ENCODE results near the gene SPATA2.
"Not testable (repeated sequence)": the region's sequence is repeated elsewhere in the genome, so short reads cannot be mapped to it uniquely, and the experiment has no call there.

Gene SPATA2

GRCh38 chr20:49885558-49886332 is 29.6 kb downstream of the SPATA2 start:
- DNase-seq (ENCODE audit: low read depth): no peak

DNA sequence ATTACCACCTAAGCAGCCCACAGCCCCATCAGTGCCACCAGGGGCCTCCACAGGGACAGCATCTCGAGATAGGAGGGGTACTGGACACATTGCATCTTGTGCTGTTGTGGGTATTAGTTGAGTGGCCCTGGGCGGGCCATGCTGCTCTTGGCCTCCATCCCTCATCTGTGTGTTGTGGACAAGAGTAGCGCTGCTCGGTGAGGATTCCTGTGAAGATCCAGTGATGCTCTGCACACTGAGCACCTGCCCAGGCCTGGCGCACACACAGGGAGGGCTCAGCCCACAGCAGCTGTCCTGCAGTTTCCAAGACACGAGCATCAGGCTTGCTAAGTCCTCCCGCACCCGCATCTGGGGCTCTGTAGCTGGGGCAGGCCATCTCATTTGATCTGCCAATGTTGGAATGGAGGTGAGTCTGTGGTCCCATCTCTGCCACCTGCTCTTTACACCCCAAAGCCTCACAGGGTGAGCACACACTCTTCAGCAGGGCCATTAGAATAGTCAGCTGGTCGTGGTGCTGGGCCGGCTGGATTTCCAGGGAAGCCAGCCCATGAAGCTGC is 32.0 kb downstream of the SPATA2 start:
- no peak for DNase-seq (ENCODE audit: low read depth)

DNA sequence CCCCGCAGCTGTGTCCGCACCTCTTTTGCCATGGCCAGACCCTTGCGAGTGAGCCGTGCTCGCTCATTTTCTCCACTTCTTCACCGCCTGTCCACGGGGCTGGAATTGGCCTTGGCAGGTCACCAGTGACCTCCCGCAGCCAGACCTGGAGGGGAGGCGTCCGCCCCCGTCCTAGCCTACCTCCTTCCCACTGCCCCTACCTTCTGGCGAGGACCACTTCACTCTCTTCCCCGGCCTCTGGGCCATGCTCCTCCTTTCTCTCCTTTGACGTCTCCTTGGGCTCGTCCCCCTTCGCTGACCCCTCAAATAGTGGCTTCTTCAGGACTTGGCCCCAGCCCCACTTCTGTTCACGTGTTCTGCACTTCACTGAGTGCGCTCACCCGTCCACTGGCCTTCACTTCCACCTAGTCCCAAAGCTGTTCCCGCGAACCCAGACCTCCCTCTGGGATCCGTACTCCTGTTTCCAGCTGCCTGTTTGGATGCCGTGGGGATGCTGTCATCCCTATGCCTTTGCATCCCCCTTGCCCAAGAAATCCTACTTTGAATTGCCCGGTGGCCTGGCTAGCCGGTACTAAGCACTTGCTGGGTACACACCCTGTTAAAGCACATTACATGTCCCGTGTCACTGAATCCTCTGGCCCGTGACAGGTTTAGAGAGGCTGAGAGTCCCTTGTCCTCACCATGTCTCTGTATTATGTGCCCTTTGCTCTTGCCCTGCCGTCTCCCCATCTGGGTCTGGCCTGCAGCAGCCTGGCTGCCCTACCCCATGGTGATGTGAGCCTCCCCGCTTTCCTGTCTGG is 33.0 kb downstream of the SPATA2 start:
- DNase-seq (ENCODE audit: low read depth): no peak

DNA sequence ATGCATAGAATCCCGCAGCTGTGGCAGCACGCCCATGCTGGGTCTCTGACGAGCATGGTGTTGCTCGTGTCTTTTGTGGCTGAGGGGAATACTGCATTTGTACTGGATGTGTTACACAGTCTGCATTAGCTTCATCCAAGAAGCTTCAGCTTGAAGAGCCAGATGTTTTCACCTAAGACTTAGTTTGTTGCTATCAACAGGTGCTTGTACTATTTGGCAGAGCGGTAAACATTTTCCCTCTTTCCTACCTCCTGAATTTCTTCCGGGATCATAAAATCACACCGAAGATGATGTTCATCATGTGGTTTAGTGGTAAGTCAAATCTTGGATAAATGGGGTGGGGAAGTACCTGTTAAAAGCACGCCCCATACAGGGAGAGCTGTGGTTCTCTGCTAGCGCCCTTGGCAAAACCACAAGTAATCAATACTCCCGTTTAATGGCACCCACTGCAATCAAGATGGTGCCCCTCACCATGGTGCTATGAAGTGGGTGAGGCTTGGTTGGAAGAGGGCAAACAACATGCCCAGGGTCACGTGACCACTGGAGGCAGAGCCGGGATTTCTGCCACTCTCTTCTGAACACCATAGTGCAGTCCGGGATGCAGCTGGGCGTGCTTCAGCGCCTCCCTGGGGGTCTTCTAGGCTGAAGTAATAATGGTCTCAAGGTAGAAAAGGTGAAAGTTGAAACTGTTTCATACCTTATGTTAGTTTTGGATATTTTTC is 34.4 kb downstream of the SPATA2 start:
- DNase-seq (ENCODE audit: low read depth): no peak

DNA sequence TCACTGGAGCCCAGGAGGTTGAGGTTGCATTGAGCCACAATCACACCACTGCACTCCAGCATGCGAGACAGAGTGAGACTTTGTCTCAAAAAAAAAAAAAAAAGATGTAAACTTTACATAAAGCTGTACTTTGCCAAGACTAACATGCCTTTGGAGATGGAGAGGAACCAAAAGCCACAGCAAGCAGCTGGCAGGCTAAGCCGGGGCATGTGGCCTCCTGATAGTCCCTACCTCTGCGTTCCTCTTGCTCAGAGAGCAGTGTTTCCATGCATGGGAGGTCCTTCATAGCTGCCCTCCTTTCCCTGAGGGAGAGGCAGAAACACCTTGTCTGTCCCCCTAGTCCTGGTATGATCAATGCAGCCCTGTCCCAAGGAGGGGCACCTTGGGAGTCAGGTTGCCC is 35.2 kb downstream of the SPATA2 start:
- DNase-seq (ENCODE audit: low read depth): no peak

GRCh38 chr20:49878977-49879376 is 36.4 kb downstream of the SPATA2 start:
- DNase-seq (ENCODE audit: low read depth): no peak

- DNase-seq (ENCODE audit: low read depth): no peak
These were observed 37.9 kb downstream of the SPATA2 start for GRCh38 chr20:49877386-49877921.

DNA sequence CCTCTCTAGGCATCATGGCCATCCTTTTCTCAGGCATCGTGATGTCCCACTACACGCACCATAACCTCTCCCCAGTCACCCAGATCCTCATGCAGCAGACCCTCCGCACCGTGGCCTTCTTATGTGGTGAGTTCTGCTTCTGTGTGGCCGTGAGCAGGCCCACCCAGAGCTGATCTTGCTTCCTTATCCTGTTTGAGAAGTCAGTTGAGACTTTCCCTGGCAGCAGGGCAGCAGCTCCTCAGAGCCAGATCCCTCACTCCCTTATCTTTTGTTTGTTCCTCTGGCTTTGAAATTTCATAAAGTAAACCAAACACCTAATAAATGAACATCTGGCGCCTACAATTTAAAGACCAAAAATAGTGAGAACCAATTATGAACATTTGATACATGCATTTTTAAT is 40.6 kb downstream of the SPATA2 start:
- DNase-seq (ENCODE audit: low read depth): no peak

DNA sequence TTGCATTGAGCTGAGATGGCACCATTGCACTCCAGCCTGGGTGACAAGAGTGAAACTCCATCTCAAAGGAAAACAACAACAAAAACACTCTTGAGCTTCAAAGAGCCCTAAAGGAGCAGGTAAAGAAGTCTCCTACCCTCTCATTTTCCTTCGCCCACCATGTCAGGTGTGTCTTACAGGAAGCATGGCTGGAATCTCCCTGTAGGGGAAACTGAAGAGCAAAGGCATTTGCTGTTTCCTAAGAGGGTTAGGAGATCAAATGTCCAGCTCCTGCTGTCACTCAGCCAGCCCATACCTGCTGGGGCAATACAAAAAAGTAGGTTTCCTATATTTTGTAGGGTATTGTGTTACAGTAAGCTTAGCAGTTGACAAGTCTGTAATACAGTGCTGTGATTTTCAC is 43.3 kb downstream of the SPATA2 start:
- DNase-seq (ENCODE audit: low read depth): no peak

GRCh38 chr20:49871391-49871948 is 43.9 kb downstream of the SPATA2 start:
- DNase-seq (ENCODE audit: low read depth): no peak

GRCh38 chr20:49870261-49870660 is 45.1 kb downstream of the SPATA2 start:
- DNase-seq (ENCODE audit: low read depth): no peak

DNA sequence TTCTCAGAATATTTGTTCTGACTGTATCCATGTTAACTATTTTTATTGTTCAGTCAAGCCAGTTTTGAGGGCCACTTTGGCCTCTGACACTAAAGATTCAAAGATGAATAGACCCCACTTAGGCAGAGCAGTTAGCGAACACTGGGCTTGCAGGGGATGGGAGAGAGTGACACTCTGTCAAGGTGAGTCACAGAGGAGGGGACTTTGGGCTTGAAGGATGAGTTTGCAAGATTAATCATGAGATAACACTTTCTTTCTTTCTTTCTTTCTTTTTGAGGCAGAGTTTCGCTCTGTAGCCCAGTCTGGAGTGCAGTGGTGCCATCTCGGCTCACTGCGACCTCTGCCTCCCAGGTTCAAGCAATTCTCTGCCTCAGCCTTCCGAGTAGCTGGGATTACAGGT is 46.4 kb downstream of the SPATA2 start:
- no peak for DNase-seq (ENCODE audit: low read depth)

- DNase-seq (ENCODE audit: low read depth): no peak
These were observed 46.8 kb downstream of the SPATA2 start for GRCh38 chr20:49868538-49868937.

- DNase-seq (ENCODE audit: low read depth): no peak
These were observed 47.7 kb downstream of the SPATA2 start for GRCh38 chr20:49867453-49868215.

- no peak for DNase-seq (ENCODE audit: low read depth)
These were observed 49.3 kb downstream of the SPATA2 start for GRCh38 chr20:49866051-49866450.

DNA sequence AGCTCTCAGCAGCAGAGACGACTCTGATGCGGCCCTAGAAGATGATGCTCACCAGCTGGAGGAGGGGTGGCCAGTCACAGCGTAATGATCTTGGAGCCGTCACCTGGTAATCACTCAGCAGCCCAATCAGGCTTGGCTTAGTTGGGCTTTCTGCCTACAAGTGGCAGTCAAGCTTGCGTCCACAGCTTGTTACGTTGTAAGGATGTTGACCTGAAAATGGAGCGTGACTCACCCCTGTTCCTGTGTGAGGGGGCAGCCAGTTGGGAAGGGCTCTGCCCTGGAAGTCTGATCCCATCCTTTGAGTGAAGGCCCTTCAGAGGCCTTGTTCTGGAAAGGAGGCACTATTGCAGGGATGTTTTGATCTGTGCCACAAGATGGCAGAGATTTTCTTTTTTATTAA is 49.8 kb downstream of the SPATA2 start:
- DNase-seq (ENCODE audit: low read depth): no peak

GRCh38 chr20:49863666-49864065 is 51.7 kb downstream of the SPATA2 start:
- no peak for DNase-seq (ENCODE audit: low read depth)

DNA sequence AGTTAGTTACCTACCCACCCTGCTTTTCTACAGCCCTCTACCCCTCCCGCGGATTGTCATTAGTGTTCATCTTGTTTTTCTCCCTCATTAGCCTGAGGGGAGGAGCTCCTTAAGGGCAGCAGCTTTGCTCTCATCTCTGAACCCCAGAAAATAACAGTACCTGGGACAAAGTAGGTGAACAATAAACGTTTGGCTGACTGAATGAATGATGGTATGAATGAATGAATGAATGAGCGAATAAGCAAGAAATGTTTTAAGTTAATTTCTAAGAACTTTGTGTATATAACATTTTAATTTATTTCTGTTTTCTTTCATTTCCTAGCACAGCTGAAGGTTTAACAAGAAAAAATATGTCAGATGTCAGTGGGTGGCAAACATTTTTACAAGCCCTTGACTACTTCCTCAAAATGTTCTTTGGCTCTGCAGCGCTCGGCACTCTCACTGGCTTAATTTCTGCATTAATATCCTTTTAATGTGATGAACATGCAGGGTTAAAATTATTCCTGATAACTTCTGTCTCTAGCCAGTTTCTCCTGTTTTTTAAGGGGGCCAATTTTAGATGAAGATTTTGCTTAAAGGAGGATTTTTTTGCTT is 52.6 kb downstream of the SPATA2 start:
- no peak for DNase-seq (ENCODE audit: low read depth)

DNA sequence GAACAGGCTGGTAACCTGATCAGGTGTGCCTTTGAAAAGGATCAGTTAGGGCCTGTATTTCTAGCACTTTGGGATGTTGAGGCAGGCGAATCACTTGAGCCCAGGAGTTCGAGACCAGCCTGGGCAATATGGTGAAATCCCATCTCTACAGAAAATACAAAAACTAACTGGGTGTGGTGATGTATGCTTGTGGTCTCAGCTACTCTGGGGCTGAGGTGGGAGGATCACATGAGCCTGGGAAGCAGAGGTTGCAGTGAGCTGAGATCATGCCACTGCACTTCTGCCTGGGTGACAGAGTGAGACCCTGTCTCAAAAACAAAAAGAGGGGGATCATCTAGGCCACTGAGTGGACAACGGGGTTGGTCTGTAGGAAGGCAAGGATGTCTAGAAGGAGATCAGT is 54.1 kb downstream of the SPATA2 start:
- not testable (repeated sequence) for DNase-seq (ENCODE audit: low read depth)

DNA sequence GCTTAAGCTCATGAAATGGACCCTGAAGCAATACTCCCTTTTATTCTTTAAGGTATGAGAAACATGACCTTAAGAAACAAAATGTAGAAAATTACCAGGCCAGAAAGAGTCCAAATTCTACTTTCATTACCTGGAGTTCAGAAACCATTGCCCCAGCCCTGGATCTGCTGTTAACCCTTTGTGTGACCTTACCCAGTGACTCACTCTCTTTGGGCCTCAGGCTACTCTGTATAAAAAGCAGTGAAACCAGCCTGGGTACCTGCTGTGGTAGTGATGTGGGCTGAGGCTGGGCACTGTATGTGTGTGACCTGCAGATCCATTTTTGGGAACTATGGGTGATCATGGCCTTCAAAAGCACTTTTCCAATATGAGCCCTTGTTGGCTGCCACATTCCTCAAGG is 55.5 kb downstream of the SPATA2 start:
- no peak for DNase-seq (ENCODE audit: low read depth)

DNA sequence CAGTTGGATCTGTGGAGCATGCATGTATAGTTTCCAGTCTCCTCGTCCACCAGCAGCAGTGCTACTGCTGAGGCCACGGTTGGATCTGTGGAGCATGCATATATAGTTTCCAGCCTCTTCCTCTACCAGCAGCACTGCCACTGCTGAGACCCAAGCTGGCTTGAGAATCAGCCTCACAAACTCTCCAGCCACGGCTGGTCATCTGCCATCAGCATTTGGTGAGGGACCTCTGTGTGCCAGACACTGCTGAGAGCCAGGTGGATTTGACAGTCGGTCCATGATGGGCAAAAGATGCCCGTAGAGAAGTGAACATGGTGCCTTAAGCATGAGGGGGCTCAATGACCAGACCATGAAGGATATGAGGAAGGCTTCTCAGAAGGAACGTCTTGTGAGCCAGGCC is 56.3 kb downstream of the SPATA2 start:
- DNase-seq (ENCODE audit: low read depth): no peak

Measured in stimulated activated CD8-positive, alpha-beta memory T cell treated with anti-CD3 and anti-CD28 coated beads, Interleukin-15, amount 100 ng/mL, for 1 hour (primary cell).